Lower leg skin (tissue), 4 donors: ENCODE data around the gene ANXA4. TPM values are rescaled to one million over a fixed set of nuclear protein-coding genes. Genes with fewer than 3 reads are reported as not detected.
"Not testable (repeated sequence)": the region's sequence is repeated elsewhere in the genome, so short reads cannot be mapped to it uniquely, and the experiment has no call there.

Experiments
- DNase-seq, 2 donors: peaks; one replicate each; pipeline ENCODE4 v3.0.0-alpha.2; 2019; ENCODE audit warnings: low spot score in 2 of 2
- H3K4me3 ChIP-seq: fragments of 200-600 bp; sonication (generic); 2 replicates; pipeline ENCODE4 v1.5.1; 2017; ENCODE audit warnings: mild to moderate bottlenecking, low read depth; ENCODE audit not compliant: poor library complexity, severe bottlenecking
- CTCF ChIP-seq, 3 donors: fragments of 450-650 bp; IDR thresholded peaks; one replicate each; pipeline ENCODE4 v1.5.1; 2016; ENCODE audit warnings: antibody characterized with exemption in 3 of 3, mild to moderate bottlenecking in 3 of 3, moderate library complexity in 2 of 3
- POLR2A ChIP-seq, 2 donors: fragments of 450-650 bp; IDR thresholded peaks; one replicate each; pipeline ENCODE4 v1.6.1; 2016 to 2017; ENCODE audit warnings: antibody characterized with exemption in 2 of 2, mild to moderate bottlenecking in 1 of 2, moderate library complexity in 1 of 2
- WGBS, 2 donors: methylation state at CpG; one replicate each; pipeline ENCODE4 v1.1.5; 2018; 5-methylcytosine and 5-hydroxymethylcytosine counted together
- intact Hi-C: fragments of 100-400 bp; cut with DNase I; formaldehyde crosslinking; loops from one replicate; pipeline ENCODE4 v1.15.0; 2023; ENCODE audit warnings: low total_unique reads
- total RNA-seq, 4 donors: library from RNA; depleted of rRNA; stranded (reverse); fragments of >200 nt; gene quantifications; one replicate each; pipeline ENCODE4 v1.1.0, GENCODE V29; 2016

ANXA4 gene
- total RNA-seq, 4 donors from 2014 or later = 60.2 to 107 (median 64.9) TPM

- TF ChIP-seq CTCF (IDR thresholded peaks at IDR 0.05) = no peak
- WGBS, 2 donors = 81 to 84% methylated on average over 4 of the region's 4 CpGs
- H3K4me3 ChIP-seq = no peak overlapping the region
- no peak for DNase-seq
- intact Hi-C loops = no loop called here
Observed at GRCh38 chr2:69797235-69797634, 55.3 kb downstream of the ANXA4 start.

DNA sequence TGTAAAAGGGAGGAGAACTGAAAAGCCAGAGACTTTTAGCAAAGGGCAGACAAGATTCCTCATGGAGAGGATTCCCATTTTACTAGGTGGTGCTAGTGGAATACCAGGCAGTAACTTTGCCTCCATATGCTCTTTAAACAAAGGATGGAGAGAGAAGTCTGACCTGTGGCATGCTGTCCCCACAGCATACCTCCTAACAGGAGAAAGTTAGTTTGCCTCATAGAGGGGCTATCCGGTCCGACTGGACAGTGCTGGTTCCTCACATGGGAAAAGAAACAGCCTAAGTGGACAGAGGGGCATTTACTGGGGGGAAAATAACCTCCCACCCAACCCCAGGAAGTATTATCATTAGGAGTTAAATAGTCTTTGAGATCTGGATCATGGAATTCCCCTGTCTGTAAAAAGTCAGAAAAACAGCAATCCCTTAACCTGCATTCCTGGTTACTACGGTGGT, 55.9 kb downstream of the ANXA4 start:
- DNase-seq = no peak
- intact Hi-C loops = no loop called here
- 30 to 38% methylated on average over 3 of the region's 3 CpGs for WGBS, 2 donors
- no peak for TF ChIP-seq POLR2A (IDR thresholded peaks at IDR 0.05)
- no peak for TF ChIP-seq CTCF (IDR thresholded peaks at IDR 0.05)
- H3K4me3 ChIP-seq = no peak overlapping the region

- 8 to 20% methylated on average over 7 of the region's 7 CpGs for WGBS, 2 donors
- TF ChIP-seq POLR2A (IDR thresholded peaks at IDR 0.05) = no peak
- no peak for TF ChIP-seq CTCF (IDR thresholded peaks at IDR 0.05)
- peak; percentile 30 to 87 for DNase-seq
- H3K4me3 ChIP-seq = no peak overlapping the region
- intact Hi-C loops = no loop called here
Observed at GRCh38 chr2:69798290-69798908, 56.5 kb downstream of the ANXA4 start.

DNA sequence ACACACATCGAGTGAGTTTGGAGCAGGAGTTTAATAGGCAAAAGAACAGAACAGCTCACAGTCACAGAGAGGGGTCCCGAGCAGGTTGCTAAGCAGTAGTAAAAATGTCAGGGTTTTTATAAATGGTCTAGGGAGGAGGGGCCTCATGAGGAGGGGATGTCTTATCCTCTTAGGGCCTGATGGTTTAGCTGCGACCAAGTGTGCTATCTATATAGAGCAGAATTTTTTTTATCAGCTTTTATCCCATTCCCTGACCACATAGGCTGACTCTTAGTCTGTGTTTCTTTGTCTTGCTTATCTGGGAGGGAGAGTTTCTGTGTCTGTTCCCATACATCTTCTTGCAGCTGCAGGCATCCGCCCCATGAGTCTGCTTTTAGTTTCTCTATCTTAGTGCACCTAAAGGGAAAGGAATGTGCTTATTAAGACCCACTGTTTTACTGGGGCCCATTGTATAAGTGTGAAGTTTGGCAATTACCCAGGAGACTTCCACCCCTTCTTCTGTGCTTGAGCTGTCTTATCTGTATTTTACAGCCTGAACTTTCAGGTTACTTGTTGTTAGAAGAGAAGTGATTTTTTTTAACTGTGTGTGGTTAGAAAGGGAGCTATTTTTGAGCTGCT, 57.1 kb downstream of the ANXA4 start:
- 32 to 41% methylated on average over 4 of the region's 4 CpGs for WGBS, 2 donors
- intact Hi-C loops = no loop called here
- no peak overlapping the region for H3K4me3 ChIP-seq
- TF ChIP-seq POLR2A (IDR thresholded peaks at IDR 0.05) (no peak), CTCF (IDR thresholded peaks at IDR 0.05) (no peak)
- no peak for DNase-seq

- 92 to 100% methylated on average over 1 of the region's 1 CpG for WGBS, 2 donors
- intact Hi-C loops = no loop called here
- no peak for DNase-seq
- H3K4me3 ChIP-seq = no peak overlapping the region
- TF ChIP-seq POLR2A (IDR thresholded peaks at IDR 0.05) (no peak), CTCF (IDR thresholded peaks at IDR 0.05) (no peak)
Observed at GRCh38 chr2:69801745-69802290, 59.9 kb downstream of the ANXA4 start.

- H3K4me3 ChIP-seq, DNase-seq, intact Hi-C loops: not testable (repeated sequence)
- 81 to 88% methylated on average over 4 of the region's 4 CpGs for WGBS, 2 donors
Observed at GRCh38 chr2:69802781-69803367, 60.9 kb downstream of the ANXA4 start.
